Spleen (tissue), 7 donors: ENCODE measurements around the gene PTPN4.

ENCODE experiments used
- CTCF ChIP-seq, 11 experiments: fragments of 200-600 bp in 7 of 11; fragments of 450-650 bp in 4 of 11; sonication (generic) in 4 of 11; IDR thresholded peaks in 8 of 11; conservative IDR thresholded peaks in 3 of 11; 1 replicate in 7 of 11; 2 replicates in 4 of 11; pipeline versions ENCODE4 v1.4.0 to v1.8.0; 2016 to 2021; ENCODE audit warnings: antibody characterized with exemption in 11 of 11, inconsistent platforms in 4 of 11, mild to moderate bottlenecking in 1 of 11
- POLR2A ChIP-seq, 3 donors: fragments of 450-650 bp; IDR thresholded peaks; one replicate each; pipeline ENCODE4 v1.5.1; 2017; ENCODE audit warnings: antibody characterized with exemption in 3 of 3, mild to moderate bottlenecking in 1 of 3
- POLR2AphosphoS5 ChIP-seq, 3 donors: sonication (generic); formaldehyde crosslinking; IDR thresholded peaks; one replicate each; pipeline ENCODE4 v1.5.1; 2017; ENCODE audit warnings: antibody characterized with exemption in 3 of 3
- donor health status: DM: no; HTN: no; CAD: no; lungs with moderate emphysema.
- donor health status: DM: no; HTN: no; CAD: no.
- donor health status: DM: no; HTN: no; CAD: no.

GRCh38 chr2:119941388-119941787 lies 181.7 kb downstream of the PTPN4 start:
- TF ChIP-seq CTCF (IDR thresholded peaks at IDR 0.05 in 8 of 11, conservative IDR thresholded peaks at IDR 0.05 in 3 of 11) = no peak
- TF ChIP-seq POLR2A (IDR thresholded peaks at IDR 0.05) = no peak
- TF ChIP-seq POLR2AphosphoS5 (IDR thresholded peaks at IDR 0.05) = no peak
